Measurements from ENCODE around the gene MAGEA1. TPM values are rescaled to one million over a fixed set of nuclear protein-coding genes. Genes with fewer than 3 reads are reported as not detected.
"Not testable (repeated sequence)": the region's sequence is repeated elsewhere in the genome, so short reads cannot be mapped to it uniquely, and the experiment has no call there.

Gene MAGEA1
- total and polyA plus RNA-seq, 4 donors: not detected

- Histone ChIP-seq H3K27me3 (ENCODE audit: control insufficient read depth in 4 of 4, insufficient read depth in 4 of 4, low read length in 3 of 4) (no peaks in the 10 kb centered on the region), H3K4me3 (ENCODE audit: low read depth in 1 of 3, low read length in 3 of 3) (no peak overlapping the region), H3K9me3 (ENCODE audit: control insufficient read depth in 4 of 4, low read length in 3 of 4) (no peaks in the 10 kb centered on the region), H3K9ac (ENCODE audit: low read depth in 1 of 2, low read length in 2 of 2) (no peak overlapping the region), H3K4me1 (ENCODE audit: control insufficient read depth in 4 of 4, insufficient read depth in 4 of 4, low read length in 3 of 4) (no peaks in the 10 kb centered on the region), H3K36me3 (ENCODE audit: control insufficient read depth in 4 of 4, insufficient read depth in 3 of 4, low read depth in 1 of 4, low read length in 3 of 4) (no peaks in the 10 kb centered on the region), H3K27ac (ENCODE audit: low read depth in 1 of 2, low read length in 2 of 2) (no peak overlapping the region)
- no peak for DNase-seq (ENCODE audit: low spot score)
- TF ChIP-seq HNF4A (conservative IDR thresholded peaks at IDR 0.05): no peak
- 89% methylated on average over 3 of the region's 3 CpGs for WGBS
Measured at GRCh38 chrX:153164733-153165132, 14.4 kb upstream of the MAGEA1 start.

GRCh38 chrX:153168423-153168822 is 10.7 kb upstream of the MAGEA1 start:
- H3K36me3 ChIP-seq (ENCODE audit: control insufficient read depth in 4 of 4, insufficient read depth in 3 of 4, low read depth in 1 of 4, low read length in 3 of 4); H3K4me3 ChIP-seq (ENCODE audit: low read depth in 1 of 3, low read length in 3 of 3); H3K27ac ChIP-seq (ENCODE audit: low read depth in 1 of 2, low read length in 2 of 2); DNase-seq (ENCODE audit: low spot score); H3K9me3 ChIP-seq (ENCODE audit: control insufficient read depth in 4 of 4, low read length in 3 of 4); H3K27me3 ChIP-seq (ENCODE audit: control insufficient read depth in 4 of 4, insufficient read depth in 4 of 4, low read length in 3 of 4); H3K9ac ChIP-seq (ENCODE audit: low read depth in 1 of 2, low read length in 2 of 2); H3K4me1 ChIP-seq (ENCODE audit: control insufficient read depth in 4 of 4, insufficient read depth in 4 of 4, low read length in 3 of 4): not testable (repeated sequence)
- WGBS: 80% methylated on average over 4 of the region's 4 CpGs

GRCh38 chrX:153181822-153182221 is 2.7 kb downstream of the MAGEA1 start:
- Histone ChIP-seq H3K27ac (ENCODE audit: low read depth in 1 of 2, low read length in 2 of 2) (no peak overlapping the region), H3K4me1 (ENCODE audit: control insufficient read depth in 4 of 4, insufficient read depth in 4 of 4, low read length in 3 of 4) (no peaks in the 10 kb centered on the region), H3K36me3 (ENCODE audit: control insufficient read depth in 4 of 4, insufficient read depth in 3 of 4, low read depth in 1 of 4, low read length in 3 of 4) (no peaks in the 10 kb centered on the region), H3K27me3 (ENCODE audit: control insufficient read depth in 4 of 4, insufficient read depth in 4 of 4, low read length in 3 of 4) (no peaks in the 10 kb centered on the region), H3K9me3 (ENCODE audit: control insufficient read depth in 4 of 4, low read length in 3 of 4) (no peaks in the 10 kb centered on the region), H3K9ac (ENCODE audit: low read depth in 1 of 2, low read length in 2 of 2) (no peak overlapping the region), H3K4me3 (ENCODE audit: low read depth in 1 of 3, low read length in 3 of 3) (no peak overlapping the region)
- DNase-seq (ENCODE audit: low spot score): no peak
- 91% methylated on average over 4 of the region's 4 CpGs for WGBS
- TF ChIP-seq SP1 (IDR thresholded peaks at IDR 0.05): no peak

GRCh38 chrX:153184787-153185186 is 5.7 kb downstream of the MAGEA1 start:
- Histone ChIP-seq H3K4me3 (ENCODE audit: low read depth in 1 of 3, low read length in 3 of 3) (no peak overlapping the region), H3K36me3 (ENCODE audit: control insufficient read depth in 4 of 4, insufficient read depth in 3 of 4, low read depth in 1 of 4, low read length in 3 of 4) (no peaks in the 10 kb centered on the region), H3K4me1 (ENCODE audit: control insufficient read depth in 4 of 4, insufficient read depth in 4 of 4, low read length in 3 of 4) (no peaks in the 10 kb centered on the region), H3K9ac (ENCODE audit: low read depth in 1 of 2, low read length in 2 of 2) (no peak overlapping the region), H3K9me3 (ENCODE audit: control insufficient read depth in 4 of 4, low read length in 3 of 4) (no peaks in the 10 kb centered on the region), H3K27me3 (ENCODE audit: control insufficient read depth in 4 of 4, insufficient read depth in 4 of 4, low read length in 3 of 4) (no peaks in the 10 kb centered on the region), H3K27ac (ENCODE audit: low read depth in 1 of 2, low read length in 2 of 2) (no peak overlapping the region)
- no peak for TF ChIP-seq YY1 (IDR thresholded peaks at IDR 0.05)
- TF ChIP-seq RAD21 (IDR thresholded peaks at IDR 0.05): no peak
- TF ChIP-seq FOXA2 (IDR thresholded peaks at IDR 0.05): no peak
- TF ChIP-seq ATF3 (IDR thresholded peaks at IDR 0.05): no peak
- TF ChIP-seq HNF4A (conservative IDR thresholded peaks at IDR 0.05): no peak
- TF ChIP-seq NR2F2 (IDR thresholded peaks at IDR 0.05): no peak
- TF ChIP-seq MAX (IDR thresholded peaks at IDR 0.05): no peak
- TF ChIP-seq REST (IDR thresholded peaks at IDR 0.05): no peak
- no peak for TF ChIP-seq HNF4G (IDR thresholded peaks at IDR 0.05)
- TF ChIP-seq SP1 (IDR thresholded peaks at IDR 0.05): no peak
- no peak for TF ChIP-seq TAF1 (conservative IDR thresholded peaks at IDR 0.05)
- DNase-seq (ENCODE audit: low spot score): no peak
- WGBS: 85% methylated on average over 8 of the region's 8 CpGs

Data from liver (tissue), 9 donors.